HG03565 (cell line): ENCODE results near the gene SIRT7.

Experiments used
- ATAC-seq: cut with Tn5 transposase; IDR thresholded peaks from one replicate; pipeline ENCODE4 v1.9.1; 2021; ENCODE audit warnings: mild to moderate bottlenecking, moderate library complexity; ENCODE audit not compliant: unreplicated experiment

Gene SIRT7

DNA sequence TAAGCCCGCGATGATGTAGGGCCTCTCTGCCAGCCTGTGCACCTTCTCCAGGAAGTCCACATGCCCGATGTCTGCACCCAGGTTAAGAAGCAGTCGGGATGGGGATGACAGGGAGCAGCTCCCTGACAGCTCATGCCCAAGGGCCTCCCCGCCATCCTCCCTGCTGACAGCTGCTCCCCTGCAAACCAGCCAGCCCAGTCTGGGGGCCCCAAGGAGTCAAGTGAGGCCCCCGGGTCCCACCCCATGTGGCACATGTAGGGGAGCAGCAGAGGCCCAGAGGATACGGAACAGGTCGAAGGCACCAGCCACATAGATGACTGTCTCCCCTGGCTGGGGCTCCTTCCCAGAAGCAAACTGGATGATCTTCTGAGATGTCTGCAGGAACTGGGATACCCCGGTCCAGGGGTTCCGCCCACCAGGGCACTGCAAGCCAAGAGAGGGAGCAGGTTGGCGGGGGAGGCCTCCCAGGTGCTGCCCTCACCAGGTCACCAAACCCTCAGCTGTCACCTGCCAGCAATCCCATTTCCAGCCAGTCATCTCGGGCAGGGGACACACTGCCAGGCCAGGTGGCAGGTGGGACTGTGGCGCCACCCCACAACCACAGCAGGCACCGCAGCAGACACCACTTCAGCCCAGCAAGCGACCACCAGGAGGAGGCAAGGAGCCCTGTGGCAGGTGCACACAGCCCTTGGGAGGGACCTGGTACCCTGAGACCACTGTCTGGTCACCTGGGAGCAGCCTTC, 11.3 kb downstream of the SIRT7 start:
- ATAC-seq: no peak

DNA sequence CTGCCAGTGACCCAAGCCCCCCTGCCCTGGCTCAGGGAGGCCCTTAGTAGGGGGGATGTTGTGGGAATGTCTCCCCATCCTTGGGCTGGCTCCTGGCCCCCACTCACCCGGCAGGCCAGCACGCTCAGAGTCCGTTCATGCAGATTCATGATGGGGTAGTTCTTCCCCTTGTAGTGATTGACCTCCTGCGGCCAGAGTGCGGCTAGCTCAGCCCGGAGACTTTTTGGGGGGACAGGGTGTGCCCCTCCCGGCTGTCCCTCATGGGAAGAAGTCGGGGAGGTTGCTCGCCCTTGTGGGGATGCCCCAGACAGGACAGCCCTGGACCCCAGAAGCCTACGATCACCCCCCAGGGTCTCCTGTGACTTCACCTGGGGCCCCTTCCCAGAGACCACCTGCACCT, 12.0 kb downstream of the SIRT7 start:
- ATAC-seq: no peak

DNA sequence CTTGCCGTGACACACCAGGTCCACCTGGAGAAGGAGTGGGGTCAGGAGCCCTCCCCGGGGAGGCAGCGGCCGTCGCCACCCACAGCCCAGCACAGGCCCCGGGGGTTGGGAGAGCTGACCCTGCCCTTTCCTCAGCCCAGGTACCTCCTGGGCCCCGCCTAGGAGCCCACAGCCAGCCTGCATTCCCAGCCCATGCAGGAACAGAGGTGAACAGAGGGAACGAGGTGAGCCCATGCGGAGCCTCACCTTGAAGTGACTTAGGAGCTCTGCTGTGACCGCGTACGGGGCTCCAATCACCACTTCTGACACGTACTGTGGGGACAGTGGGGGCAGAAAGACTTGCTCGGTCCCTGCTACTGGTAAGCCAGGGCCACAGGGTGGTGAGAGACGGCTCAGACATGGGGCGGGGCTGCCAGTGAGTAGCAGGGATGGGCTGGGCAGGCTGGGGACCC, 12.5 kb downstream of the SIRT7 start:
- no peak for ATAC-seq

DNA sequence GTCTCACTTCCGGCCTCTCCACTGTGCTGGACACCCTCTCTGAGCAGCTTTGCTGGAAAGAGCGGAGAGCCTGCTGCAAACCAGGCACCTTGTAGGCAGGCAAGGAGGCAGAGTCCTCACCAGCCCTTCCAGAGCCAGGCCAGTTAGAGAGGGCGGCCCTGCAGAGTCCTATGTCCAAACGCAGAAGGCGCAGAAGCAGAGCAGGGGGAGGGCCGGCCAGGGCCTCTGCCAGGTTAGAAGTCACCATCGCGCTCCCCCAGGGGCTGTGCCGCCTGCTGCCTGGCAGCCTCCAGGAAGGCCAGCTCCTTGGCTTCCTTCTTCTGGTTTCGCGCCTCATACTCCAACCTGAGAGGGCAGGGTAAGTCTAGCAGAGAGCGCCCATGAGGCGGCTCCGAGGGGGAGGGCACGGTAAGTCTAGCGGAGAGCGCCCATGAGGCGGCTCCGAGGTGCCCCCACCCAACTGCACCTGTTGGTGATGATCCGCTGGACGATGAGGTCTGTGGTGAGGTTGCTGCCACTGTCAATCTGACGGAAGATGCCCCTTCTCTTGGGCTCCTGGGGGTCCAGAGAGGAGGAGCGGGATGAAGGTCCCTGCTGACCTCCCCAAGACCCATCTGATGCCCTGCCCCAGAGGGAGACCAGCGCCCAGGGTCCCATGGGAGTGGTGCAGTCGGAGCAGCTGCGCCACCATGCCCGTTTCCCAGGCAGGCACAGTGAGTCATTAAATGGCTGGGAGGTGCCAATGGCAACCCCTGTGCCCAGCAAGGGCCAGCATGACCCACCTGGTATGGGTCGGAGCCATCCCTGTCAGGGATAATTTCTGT, 13.2 kb downstream of the SIRT7 start:
- no peak for ATAC-seq

DNA sequence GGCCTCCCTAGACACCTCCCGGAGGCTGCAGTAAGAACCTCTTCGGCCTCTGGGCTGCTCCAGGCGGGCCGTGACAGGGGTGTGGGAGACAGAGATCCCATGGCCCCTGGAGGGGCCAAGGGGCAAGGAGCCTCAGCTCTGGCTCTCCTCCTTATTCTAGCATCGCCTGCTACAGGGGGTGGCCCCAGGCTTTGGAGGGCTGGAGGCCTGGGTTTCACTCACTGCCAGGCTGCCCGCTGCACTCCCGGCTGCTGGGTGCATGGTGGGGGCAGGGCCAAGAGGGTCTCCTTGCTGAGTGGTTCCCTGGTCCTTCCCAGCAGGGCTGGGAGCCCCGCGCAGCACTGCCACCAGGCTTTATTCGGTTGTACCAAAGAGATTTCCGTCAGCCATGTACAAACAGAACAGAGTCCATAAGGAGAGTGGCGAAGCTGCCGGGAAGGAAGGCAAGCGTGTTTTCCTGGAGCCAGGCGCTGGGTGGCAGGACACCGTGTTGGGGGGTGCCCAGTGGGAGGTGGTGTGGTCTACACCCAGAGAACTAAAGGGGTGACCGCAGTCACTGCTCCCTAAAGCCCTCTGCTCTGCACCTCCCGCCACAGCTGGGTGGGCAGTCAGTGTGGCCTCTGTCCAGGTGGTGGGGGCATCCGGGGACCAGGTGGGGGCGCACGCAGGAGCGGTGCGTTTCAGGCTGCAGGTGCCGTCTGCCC, 13.9 kb downstream of the SIRT7 start:
- ATAC-seq: no peak

DNA sequence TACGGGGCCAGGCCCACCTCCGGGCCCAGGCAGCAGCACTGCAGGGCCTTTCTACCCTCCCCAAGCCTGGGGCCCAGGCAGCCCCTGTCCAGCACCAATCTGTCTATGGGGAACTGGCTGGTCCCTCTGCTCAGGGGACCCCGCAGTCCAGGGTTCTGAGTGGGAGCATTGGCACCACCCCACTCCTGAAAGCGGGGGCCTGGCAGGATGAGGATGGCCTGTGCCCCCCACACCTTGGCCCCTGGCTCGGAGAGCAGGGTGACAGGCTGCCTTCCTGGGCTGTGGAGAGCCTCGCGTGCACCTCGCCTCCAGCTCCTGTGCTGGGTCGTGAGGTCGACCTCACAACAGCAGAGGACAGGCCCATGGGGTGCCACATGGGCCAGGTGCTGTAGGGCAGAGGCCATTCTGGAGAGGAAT, 14.6 kb downstream of the SIRT7 start:
- no peak for ATAC-seq

DNA sequence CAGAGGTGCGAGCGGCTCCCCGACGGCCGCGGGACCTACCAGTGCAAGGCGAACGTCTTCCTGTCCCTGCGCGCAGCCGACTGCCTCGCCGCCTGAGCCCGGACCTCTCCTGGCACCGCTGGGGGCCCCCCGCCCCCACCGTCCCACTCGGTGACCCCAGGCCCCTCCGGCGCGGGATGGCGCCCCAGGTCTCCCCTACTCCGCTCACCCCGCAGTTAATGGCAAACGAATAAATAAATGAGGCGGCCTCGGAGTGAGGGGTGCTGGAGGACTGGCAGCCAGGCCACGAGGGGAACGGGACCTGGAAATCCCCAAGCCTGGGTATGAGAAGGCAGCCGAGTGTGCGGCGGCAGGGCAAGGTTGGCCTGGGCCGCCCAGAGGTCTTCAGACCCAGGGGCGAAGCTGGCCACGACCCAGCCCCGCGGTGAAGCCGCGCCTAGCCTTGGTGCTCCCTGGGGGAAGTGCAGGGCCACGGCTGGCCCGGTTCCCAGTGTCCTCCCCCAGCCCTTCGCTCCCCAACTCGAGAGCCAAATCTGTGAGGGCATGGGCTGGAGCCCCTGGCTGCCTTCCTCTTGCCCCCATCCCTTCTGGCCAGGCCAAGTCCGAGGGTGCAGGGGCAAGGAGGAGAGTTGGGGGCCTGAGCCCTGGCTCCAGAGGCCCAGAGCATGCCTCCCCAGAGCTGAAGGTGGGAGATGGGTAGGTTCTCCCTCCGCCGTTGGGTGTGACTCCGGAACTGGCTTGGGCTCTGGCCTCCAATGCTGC, 15.1 kb downstream of the SIRT7 start:
- no peak for ATAC-seq

DNA sequence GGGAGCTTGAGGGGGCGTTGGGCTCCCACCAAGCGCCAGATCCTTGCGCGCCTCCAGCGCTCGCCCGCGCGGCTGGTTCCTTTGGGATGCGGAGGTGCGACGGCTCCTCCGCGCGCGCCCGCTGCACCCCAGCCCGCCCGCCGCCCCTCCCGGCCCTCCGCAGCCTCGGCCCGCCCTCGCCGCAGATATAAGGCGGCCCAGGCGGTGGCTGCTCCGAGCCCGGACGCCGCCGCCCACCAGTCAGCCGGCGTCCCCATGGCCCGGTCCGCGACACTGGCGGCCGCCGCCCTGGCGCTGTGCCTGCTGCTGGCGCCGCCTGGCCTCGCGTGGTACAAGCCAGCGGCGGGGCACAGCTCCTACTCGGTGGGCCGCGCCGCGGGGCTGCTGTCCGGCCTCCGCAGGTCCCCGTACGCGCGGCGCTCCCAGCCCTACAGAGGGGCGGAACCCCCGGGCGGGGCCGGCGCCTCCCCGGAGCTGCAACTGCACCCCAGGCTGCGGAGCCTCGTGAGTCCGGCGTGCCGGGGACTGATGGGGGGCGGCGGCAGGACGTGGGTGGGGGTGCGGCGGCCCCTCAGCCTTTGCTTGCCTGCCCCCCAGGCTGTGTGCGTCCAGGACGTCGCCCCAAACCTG, 15.8 kb downstream of the SIRT7 start, which contains the start of gene NPB:
Gene NPB, plus strand, starts transcription at position 216 of the 630 bp plus-strand sequence. Its CDS starts 40 bp downstream, at position 256.
- ATAC-seq: no peak

DNA sequence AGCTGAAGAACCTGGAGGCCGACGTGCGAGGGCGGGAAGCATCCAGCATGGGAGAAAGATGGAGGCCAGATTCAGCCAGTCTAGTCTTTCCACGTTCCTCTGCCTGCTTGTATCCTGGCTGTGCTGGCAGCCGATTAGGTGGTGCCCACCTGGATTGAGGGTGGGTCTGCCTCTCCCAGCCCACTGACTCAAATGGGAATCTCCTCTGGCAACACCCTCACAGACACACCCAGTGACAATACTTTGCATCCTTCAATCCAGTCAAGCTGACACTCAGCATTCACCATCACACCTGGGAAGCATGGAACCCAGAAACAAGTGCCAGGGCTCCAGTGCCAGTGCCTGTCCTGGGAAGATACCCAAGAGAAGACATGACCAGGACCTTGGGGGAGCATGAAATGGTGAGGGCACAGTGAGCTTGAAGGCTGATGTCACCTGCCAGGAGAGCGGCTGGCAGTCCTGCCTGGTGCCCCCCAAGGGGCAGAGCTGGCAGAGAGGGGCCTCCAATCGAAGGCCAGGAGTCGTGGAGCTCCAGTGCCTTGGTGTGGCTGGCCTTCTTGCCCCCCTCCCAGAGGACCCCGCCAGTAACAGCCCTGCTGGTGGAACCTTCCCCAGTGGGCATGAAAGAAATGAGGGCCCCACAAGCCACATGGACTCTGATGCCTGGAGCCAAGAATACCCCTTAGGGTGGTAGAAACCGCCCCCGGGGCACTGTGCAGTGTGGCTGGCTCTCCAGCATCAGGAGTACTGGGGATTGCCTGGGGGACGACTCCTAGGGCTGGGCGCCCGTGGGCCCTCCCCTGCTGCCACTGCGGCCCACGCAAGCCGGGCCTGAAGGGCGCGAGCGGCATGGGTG, 16.6 kb downstream of the SIRT7 start:
- ATAC-seq: no peak

DNA sequence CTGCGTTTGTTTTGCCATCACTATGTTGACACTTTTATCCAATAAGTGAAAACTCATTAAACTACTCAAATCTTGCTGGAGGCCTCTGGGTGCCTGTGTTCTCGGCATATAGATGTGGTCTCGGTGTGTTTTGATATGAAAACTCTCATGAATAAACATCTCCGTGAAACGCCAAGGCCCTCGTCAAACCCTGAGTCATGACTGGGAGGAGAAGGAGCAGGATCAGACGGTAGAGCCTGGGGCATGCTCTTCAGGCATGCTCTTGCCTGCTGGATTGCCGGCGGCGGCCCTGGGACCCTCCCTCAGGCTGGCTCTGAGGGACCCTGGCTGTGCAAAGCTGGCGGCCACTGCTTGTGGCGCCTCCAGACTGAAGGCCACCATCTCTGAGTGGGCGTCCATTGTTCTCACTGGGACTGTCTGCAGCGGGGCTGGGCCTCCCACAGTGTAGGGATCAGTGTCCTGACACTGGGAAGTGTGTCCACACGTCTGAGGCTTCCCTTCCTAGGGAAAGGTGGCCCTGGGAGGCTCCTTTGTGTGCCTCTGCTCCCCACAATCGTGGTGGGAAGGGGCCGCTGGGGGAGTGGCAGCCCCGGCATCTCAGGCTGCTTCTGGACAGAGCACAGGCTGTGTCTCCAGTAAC, 17.7 kb downstream of the SIRT7 start:
- ATAC-seq: no peak

DNA sequence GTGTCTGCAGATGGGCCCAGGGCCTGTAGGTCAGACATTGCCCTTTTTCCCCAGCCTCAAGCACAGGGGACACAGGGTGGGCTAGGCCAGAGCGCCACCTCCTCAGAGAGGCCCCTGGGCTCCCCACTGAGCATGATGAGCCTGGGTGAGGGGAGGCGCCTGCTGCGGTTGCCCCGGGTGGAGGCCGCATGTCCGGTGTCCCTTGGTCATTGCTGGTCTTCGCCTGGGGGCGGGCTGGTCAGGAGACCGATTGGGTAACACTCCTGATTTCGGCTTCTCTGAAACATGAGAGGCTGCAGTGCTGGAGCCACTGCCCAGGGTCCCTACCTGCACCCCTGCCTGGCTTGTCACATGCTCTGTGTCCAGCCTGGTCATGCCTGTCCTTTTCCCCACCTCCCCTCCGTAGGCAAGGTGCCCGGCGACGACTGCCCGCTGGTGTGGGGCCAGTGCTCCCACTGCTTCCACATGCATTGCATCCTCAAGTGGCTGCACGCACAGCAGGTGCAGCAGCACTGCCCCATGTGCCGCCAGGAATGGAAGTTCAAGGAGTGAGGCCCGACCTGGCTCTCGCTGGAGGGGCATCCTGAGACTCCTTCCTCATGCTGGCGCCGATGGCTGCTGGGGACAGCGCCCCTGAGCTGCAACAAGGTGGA, 18.3 kb downstream of the SIRT7 start:
- ATAC-seq: no peak

DNA sequence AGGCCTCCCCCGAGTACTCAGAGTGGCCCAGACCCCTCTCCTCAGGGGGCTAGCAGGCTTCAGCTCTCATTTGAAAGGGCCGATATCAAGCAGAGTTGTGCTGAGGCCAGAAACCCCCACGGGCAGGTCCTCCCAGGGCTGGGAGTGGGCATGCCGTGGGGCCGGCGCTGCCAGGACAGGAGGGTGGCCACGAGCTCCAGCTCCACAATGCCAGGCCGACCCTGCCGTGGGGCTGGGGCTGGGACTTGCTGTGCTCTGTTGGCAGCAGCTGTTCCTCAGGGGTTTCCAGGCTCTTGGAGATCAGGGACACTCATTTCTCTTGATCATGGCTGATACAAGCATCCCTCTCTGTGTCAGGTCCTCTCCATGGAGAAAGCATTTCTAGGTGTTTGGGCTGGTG, 19.1 kb downstream of the SIRT7 start:
- ATAC-seq: no peak

DNA sequence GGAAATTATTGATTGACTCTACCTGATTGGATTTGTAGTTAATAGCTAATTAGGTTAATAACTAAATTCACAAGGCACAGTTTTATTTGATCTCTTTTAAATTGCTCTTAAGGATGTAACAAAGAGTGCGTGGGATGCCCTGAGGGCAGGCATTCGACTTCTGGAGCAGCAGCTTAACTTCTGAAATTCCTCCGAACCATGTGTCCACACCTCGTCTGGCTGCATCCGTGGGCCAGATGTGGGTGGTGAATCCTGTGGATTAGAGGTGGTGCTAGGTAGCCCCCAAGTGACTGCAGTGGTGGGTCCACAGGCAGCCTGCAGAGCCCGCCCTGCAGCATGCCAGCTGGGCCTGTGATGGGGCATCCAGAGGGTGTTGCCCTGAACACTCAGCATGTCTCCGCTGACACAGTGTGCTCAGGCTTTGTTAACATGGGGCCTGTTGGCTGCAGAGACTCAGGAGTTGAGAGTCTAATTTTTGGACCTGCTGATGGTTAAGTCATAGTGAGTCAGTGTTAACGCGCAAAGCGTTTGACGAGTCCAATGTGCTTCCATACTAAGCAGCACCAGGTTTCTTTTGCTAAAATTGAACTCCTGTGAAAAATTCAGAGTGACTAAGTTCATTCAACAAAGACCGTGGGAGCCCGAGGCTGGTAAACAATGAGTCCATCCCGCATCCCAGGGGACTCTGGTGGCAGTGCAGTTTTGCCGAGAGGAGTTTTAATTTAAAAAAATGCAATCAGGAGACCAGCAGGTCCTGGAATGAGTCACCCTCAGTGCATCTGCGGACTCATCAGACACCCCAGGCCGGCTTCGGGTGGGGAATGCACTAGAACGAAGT, 19.7 kb downstream of the SIRT7 start:
- no peak for ATAC-seq

DNA sequence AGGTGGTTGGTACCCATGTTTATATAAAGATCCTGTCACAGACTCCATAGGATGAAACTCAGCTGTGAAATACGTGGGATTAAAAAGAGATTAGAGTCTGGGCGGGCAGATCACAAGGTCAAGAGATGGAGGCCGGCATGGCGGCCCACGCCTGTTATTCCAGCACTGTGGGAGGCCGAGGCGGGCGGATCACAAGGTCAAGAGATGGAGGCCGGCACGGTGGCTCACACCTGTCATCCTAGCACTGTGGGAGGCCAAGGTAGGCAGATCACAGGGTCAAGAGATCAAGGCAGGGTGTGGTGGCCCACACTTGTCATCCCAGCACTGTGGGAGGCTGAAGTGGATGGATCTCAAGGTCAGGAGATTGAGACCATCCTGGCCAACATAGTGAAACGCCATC, 22.6 kb downstream of the SIRT7 start:
- no peak for ATAC-seq

DNA sequence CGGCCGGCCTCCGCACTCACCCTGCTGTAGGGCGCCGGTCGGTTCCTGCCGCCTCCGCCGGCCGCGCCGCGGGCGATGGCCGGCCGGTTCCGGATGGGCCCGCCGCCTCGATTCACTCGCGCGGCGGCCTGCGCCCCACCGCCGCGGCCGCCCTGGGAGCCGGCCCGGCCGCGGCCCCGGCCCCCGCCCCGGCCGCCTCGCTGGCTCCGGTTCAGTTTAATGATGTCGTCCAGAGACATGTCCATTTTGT, 26.7 kb downstream of the SIRT7 start:
- ATAC-seq: no peak

DNA sequence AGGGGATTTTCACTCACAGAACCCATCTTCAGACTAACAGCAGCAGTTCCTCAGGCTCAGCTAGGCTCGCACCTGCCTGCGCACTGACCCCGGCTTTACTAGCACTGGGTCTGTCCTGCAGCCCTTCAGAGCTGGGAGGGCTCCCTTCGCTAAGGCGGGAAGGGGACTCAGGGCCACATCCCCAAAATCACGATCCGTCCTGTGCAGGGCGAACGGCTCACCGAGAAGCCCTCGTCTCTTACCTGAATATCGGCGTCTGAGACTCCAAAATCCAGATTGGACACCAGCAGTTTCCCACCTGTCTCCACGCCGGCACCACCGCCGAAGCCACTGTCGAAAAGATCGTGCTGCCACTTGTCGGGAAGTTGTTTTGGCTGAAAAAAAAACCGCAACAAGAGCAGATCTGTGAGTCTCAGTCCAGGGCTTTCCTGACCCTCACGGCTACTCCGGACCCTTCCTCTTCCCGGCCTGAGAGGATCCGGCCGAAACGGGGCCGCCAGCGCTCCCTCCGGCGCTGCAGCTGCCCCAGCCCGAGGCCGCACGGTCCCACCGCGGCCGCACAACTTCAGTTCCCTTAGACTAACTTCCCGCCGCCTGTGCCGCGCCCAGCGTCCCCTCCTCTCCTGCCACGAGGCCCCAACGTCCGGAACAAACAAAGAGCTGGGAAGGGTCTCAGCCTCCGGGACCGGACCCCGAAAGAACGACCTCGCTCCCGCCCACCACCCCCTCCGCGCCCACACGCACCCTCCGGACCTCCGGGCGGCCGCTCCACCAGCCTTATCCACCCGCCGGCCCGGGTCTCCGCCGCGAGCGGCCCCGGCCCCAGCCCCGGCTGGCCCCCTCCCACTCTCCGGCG, 27.3 kb downstream of the SIRT7 start:
- no peak for ATAC-seq

DNA sequence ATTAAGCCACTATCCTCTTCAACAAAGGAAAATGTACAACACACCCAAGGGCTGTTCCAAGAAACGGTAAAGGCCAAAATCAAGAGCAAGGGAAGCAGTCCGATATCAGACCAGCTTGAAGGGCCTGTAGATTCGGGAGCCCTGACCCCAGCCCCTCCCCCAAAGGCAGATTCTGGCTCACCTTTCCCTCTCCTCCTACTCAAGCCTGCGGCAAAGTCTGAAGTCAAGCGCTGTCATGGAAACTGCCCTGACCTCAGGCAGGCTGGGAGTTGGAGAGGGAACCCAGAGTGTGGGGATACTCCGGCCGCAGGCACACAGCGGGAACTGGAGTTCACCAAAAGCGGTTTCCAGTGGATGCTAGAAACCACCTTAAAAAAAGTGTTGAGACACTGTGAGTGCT, 28.4 kb downstream of the SIRT7 start:
- ATAC-seq: no peak
